ENCODE data around the gene USP12. TPM values are rescaled to one million over a fixed set of nuclear protein-coding genes. Genes with fewer than 3 reads are reported as not detected.
"Not testable (repeated sequence)": the region's sequence is repeated elsewhere in the genome, so short reads cannot be mapped to it uniquely, and the experiment has no call there.

The USP12 gene
- total RNA-seq: 10 to 100 TPM; 22.6 to 40.5 TPM

GRCh38 chr13:27171244-27171826, at the start of gene USP12:
Gene USP12 (minus strand): TSS chr13:27171811. CDS start chr13:27171639, 172 bp downstream.
- ATAC-seq (ENCODE audit: insufficient number of reproducible peaks, low FRiP score, low read depth): peak; percentile 20

GRCh38 chr13:27219611-27220010, 48.0 kb upstream of the USP12 start:
- TF ChIP-seq CTCF (IDR thresholded peaks at IDR 0.05): no peak
- Histone ChIP-seq H3K36me3 (no peaks in the 10 kb centered on the region), H3K27me3 (replicated peaks; ENCODE audit: insufficient read depth) (no peaks in the 10 kb centered on the region), H3K4me1 (ENCODE audit: control insufficient read depth in 1 of 2, low read depth in 2 of 2) (no peaks in the 10 kb centered on the region), H3K27ac (no peak overlapping the region), H3K4me3 (no peak overlapping the region), H3K9me3 (no peaks in the 10 kb centered on the region)
- DNase-seq (ENCODE audit: low spot score) (no peak), ATAC-seq (ENCODE audit: insufficient number of reproducible peaks, low FRiP score, low read depth) (no peak)

More at GRCh38 chr13:27171244-27171826, at the start of gene USP12:
- H3K27ac ChIP-seq: peak within 1 kb of the TSS; percentile 90 to 92
- H3K4me3 ChIP-seq: peak within 1 kb of the TSS; percentile 91
- H3K9me3 ChIP-seq: no peaks in the 10 kb centered on the region
- no peaks in the 10 kb centered on the region for H3K27me3 ChIP-seq (replicated peaks; ENCODE audit: insufficient read depth)
- H3K4me1 ChIP-seq (ENCODE audit: control insufficient read depth in 1 of 2, low read depth in 2 of 2): peaks cover 33 to 43% of the 10 kb centered on the region in 2 donors
- H3K36me3 ChIP-seq: no peaks in the 10 kb centered on the region
- peak; percentile 15 for DNase-seq (ENCODE audit: low spot score)
- no peak for TF ChIP-seq CTCF (IDR thresholded peaks at IDR 0.05)

GRCh38 chr13:27218861-27219260, 47.2 kb upstream of the USP12 start:
- H3K4me3 ChIP-seq; H3K9me3 ChIP-seq; H3K4me1 ChIP-seq (ENCODE audit: control insufficient read depth in 1 of 2, low read depth in 2 of 2); H3K27me3 ChIP-seq (replicated peaks; ENCODE audit: insufficient read depth); H3K27ac ChIP-seq; H3K36me3 ChIP-seq; ATAC-seq (ENCODE audit: insufficient number of reproducible peaks, low FRiP score, low read depth); DNase-seq (ENCODE audit: low spot score): not testable (repeated sequence)

GRCh38 chr13:27217791-27218190, 46.2 kb upstream of the USP12 start:
- H3K4me1 ChIP-seq (ENCODE audit: control insufficient read depth in 1 of 2, low read depth in 2 of 2); H3K9me3 ChIP-seq; H3K27me3 ChIP-seq (replicated peaks; ENCODE audit: insufficient read depth); H3K4me3 ChIP-seq; H3K36me3 ChIP-seq; DNase-seq (ENCODE audit: low spot score); ATAC-seq (ENCODE audit: insufficient number of reproducible peaks, low FRiP score, low read depth); H3K27ac ChIP-seq: not testable (repeated sequence)

GRCh38 chr13:27213386-27213785, 41.8 kb upstream of the USP12 start:
- H3K9me3 ChIP-seq; H3K27ac ChIP-seq; H3K27me3 ChIP-seq (replicated peaks; ENCODE audit: insufficient read depth); H3K36me3 ChIP-seq; H3K4me3 ChIP-seq; H3K4me1 ChIP-seq (ENCODE audit: control insufficient read depth in 1 of 2, low read depth in 2 of 2); DNase-seq (ENCODE audit: low spot score); ATAC-seq (ENCODE audit: insufficient number of reproducible peaks, low FRiP score, low read depth): not testable (repeated sequence)

GRCh38 chr13:27211771-27212364, 40.3 kb upstream of the USP12 start:
- H3K27ac ChIP-seq: no peak overlapping the region
- ATAC-seq (ENCODE audit: insufficient number of reproducible peaks, low FRiP score, low read depth) (no peak), DNase-seq (ENCODE audit: low spot score) (no peak)
- H3K9me3 ChIP-seq: no peaks in the 10 kb centered on the region
- no peak for TF ChIP-seq CTCF (IDR thresholded peaks at IDR 0.05)
- no peaks in the 10 kb centered on the region for H3K36me3 ChIP-seq
- no peaks in the 10 kb centered on the region for H3K27me3 ChIP-seq (replicated peaks; ENCODE audit: insufficient read depth)
- no peak overlapping the region for H3K4me3 ChIP-seq
- no peaks in the 10 kb centered on the region for H3K4me1 ChIP-seq (ENCODE audit: control insufficient read depth in 1 of 2, low read depth in 2 of 2)
